Loucy (cell line): ENCODE results near the gene AQP6.

ENCODE experiments used
- H2AFZ ChIP-seq: fragments of 200-600 bp; sonication (generic); 2 replicates; pipeline ENCODE4 v1.6.0; 2016; ENCODE audit warnings: antibody characterized with exemption, mild to moderate bottlenecking, low read length, moderate library complexity
- H3F3A ChIP-seq: fragments of 200-600 bp; 2 replicates; pipeline ENCODE4 v1.6.0; 2016; ENCODE audit warnings: antibody characterized with exemption, low read depth, mild to moderate bottlenecking
- H3K27me3 ChIP-seq: fragments of 200-600 bp; sonication (generic); 2 replicates; pipeline ENCODE4 v1.6.1; 2014; ENCODE audit warnings: low read length, mild to moderate bottlenecking; ENCODE audit not compliant: insufficient read depth, poor library complexity, severe bottlenecking
- H3K36me3 ChIP-seq: fragments of 200-600 bp; sonication (generic); 2 replicates; pipeline ENCODE4 v1.6.1; 2016; ENCODE audit warnings: low read length; ENCODE audit not compliant: insufficient read depth
- H3K4me1 ChIP-seq: fragments of 200-600 bp; sonication (generic); 2 replicates; pipeline ENCODE4 v1.5.1; 2014; ENCODE audit warnings: low read length, mild to moderate bottlenecking; ENCODE audit not compliant: insufficient read depth, poor library complexity, severe bottlenecking
- H3K4me2 ChIP-seq: fragments of 200-600 bp; sonication (generic); 2 replicates; pipeline ENCODE4 v1.6.0; 2014; ENCODE audit warnings: antibody characterized with exemption, low read length, low read depth, mild to moderate bottlenecking; ENCODE audit not compliant: poor library complexity, severe bottlenecking
- H3K4me3 ChIP-seq: fragments of 200-600 bp; sonication (generic); 2 replicates; pipeline ENCODE4 v1.5.1; 2014; ENCODE audit warnings: low read length, mild to moderate bottlenecking, mixed read lengths; ENCODE audit not compliant: poor library complexity, severe bottlenecking
- H3K79me2 ChIP-seq: fragments of 200-600 bp; sonication (generic); 2 replicates; pipeline ENCODE4 v1.6.1; 2014; ENCODE audit warnings: low read length; ENCODE audit not compliant: insufficient read depth
- H3K9ac ChIP-seq: fragments of 200-600 bp; sonication (generic); 2 replicates; pipeline ENCODE4 v1.6.0; 2014; ENCODE audit warnings: mild to moderate bottlenecking, low read depth, low read length, moderate library complexity; ENCODE audit not compliant: poor library complexity, severe bottlenecking
- H3K9me2 ChIP-seq: fragments of 200-600 bp; sonication (generic); replicated peaks from 2 replicates; pipeline ENCODE4 v1.6.1; 2016; ENCODE audit warnings: low read depth, low read length, mixed read lengths
- H3K9me3 ChIP-seq: fragments of 200-600 bp; sonication (generic); 2 replicates; pipeline ENCODE4 v1.6.1; 2014; ENCODE audit warnings: mild to moderate bottlenecking, antibody characterized with exemption, low read length, low read depth; ENCODE audit not compliant: insufficient read depth
- H4K20me1 ChIP-seq: fragments of 200-600 bp; sonication (generic); 2 replicates; pipeline ENCODE4 v1.6.0; 2014; ENCODE audit warnings: antibody characterized with exemption, low read length, mild to moderate bottlenecking; ENCODE audit not compliant: insufficient read depth, poor library complexity, severe bottlenecking
- EZH2phosphoT487 ChIP-seq: fragments of 200-600 bp; IDR thresholded peaks from 2 replicates; pipeline ENCODE4 v1.6.1; 2018; ENCODE audit warnings: antibody characterized with exemption, mild to moderate bottlenecking, moderate library complexity, borderline replicate concordance
- TF ChIP-seq, protein P1 (sequence below): fragments of 200-600 bp; sonication (generic); conservative IDR thresholded peaks from 2 replicates; pipeline ENCODE4 v1.5.1; 2014; ENCODE audit warnings: mild to moderate bottlenecking, antibody characterized with exemption, low read length

Gene AQP6

GRCh38 chr12:50018154-50018553 is 45.4 kb downstream of the AQP6 start:
- Histone ChIP-seq H4K20me1 (peaks cover 45% of the 10 kb centered on the region), H3K4me3 (no peak overlapping the region), H3K27me3 (no peaks in the 10 kb centered on the region), H3K9me2 (no peaks in the 10 kb centered on the region), H3K4me1 (peaks cover 66% of the 10 kb centered on the region), H3K9ac (no peak overlapping the region), H3K9me3 (no peaks in the 10 kb centered on the region), H2AFZ (no peak overlapping the region), H3K36me3 (peaks cover 32% of the 10 kb centered on the region), H3K79me2 (peaks cover 98% of the 10 kb centered on the region), H3K4me2 (peak overlapping the region; percentile 81), H3F3A (no peaks in the 10 kb centered on the region)
- TF ChIP-seq EZH2phosphoT487, result no peak
- TF ChIP-seq, protein P1, sequence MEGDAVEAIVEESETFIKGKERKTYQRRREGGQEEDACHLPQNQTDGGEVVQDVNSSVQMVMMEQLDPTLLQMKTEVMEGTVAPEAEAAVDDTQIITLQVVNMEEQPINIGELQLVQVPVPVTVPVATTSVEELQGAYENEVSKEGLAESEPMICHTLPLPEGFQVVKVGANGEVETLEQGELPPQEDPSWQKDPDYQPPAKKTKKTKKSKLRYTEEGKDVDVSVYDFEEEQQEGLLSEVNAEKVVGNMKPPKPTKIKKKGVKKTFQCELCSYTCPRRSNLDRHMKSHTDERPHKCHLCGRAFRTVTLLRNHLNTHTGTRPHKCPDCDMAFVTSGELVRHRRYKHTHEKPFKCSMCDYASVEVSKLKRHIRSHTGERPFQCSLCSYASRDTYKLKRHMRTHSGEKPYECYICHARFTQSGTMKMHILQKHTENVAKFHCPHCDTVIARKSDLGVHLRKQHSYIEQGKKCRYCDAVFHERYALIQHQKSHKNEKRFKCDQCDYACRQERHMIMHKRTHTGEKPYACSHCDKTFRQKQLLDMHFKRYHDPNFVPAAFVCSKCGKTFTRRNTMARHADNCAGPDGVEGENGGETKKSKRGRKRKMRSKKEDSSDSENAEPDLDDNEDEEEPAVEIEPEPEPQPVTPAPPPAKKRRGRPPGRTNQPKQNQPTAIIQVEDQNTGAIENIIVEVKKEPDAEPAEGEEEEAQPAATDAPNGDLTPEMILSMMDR, result no peak

DNA sequence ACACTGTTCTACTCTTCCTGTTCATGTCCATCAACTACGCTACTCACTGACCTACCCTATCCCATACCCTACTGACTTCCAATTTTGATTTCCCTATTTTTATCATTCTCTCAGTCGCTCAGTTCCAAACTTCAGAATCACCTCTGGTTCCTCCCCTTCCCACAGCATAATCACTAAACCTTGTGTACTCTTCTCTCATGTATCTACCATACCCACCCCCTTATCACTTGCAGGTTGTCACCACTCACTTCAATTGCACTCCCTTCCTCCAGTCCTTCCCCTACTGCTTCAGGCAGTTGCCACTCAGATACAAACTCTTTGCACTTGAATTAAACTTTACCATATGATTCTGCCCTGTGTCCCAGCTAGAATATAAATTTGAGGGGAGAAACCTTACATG is 46.2 kb downstream of the AQP6 start:
- H3F3A ChIP-seq, result no peaks in the 10 kb centered on the region
- no peaks in the 10 kb centered on the region for H3K9me2 ChIP-seq
- H3K9me3 ChIP-seq, result no peaks in the 10 kb centered on the region
- H2AFZ ChIP-seq, result no peak overlapping the region
- H3K4me3 ChIP-seq, result peak overlapping the region; percentile 27
- H3K79me2 ChIP-seq, result peaks cover 98% of the 10 kb centered on the region
- peaks cover 46% of the 10 kb centered on the region for H4K20me1 ChIP-seq
- peak overlapping the region; percentile 9 for H3K9ac ChIP-seq
- H3K27me3 ChIP-seq, result no peaks in the 10 kb centered on the region
- no peak for TF ChIP-seq EZH2phosphoT487
- TF ChIP-seq, protein P1, result no peak
- H3K4me2 ChIP-seq, result peak overlapping the region; percentile 81
- peaks cover 23% of the 10 kb centered on the region for H3K36me3 ChIP-seq
- H3K4me1 ChIP-seq, result peaks cover 70% of the 10 kb centered on the region

GRCh38 chr12:50019524-50019923 is 46.8 kb downstream of the AQP6 start:
- Histone ChIP-seq H3K9me3 (no peaks in the 10 kb centered on the region), H2AFZ (no peak overlapping the region), H3K9me2 (no peaks in the 10 kb centered on the region), H4K20me1 (peaks cover 51% of the 10 kb centered on the region), H3K36me3 (peaks cover 18% of the 10 kb centered on the region), H3K4me2 (peak overlapping the region; percentile 81), H3K4me3 (peak overlapping the region; percentile 97), H3K4me1 (peaks cover 71% of the 10 kb centered on the region), H3K79me2 (peaks cover 98% of the 10 kb centered on the region), H3K27me3 (peaks cover 1% of the 10 kb centered on the region), H3K9ac (peak overlapping the region; percentile 9), H3F3A (no peaks in the 10 kb centered on the region)
- TF ChIP-seq EZH2phosphoT487, result no peak
- TF ChIP-seq, protein P1, result no peak
